Left cardiac atrium (tissue), 4 donors: ENCODE measurements around the gene SUDS3. TPM values are rescaled to one million over a fixed set of nuclear protein-coding genes. Genes with fewer than 3 reads are reported as not detected.

Source experiments
- ATAC-seq, 2 donors: fragments of 200-7000 bp; cut with Tn5 transposase; one replicate each; pipeline ENCODE4 v1.9.1; 2020; ENCODE audit warnings: mild to moderate bottlenecking in 2 of 2, moderate library complexity in 2 of 2
- DNase-seq: peaks from one replicate; pipeline ENCODE4 v3.0.0-alpha.2; 2020
- intact Hi-C, 2 donors: fragments of 100-400 bp; cut with DNase I; formaldehyde crosslinking; loops; one replicate each; pipeline versions ENCODE4 v1.14.1 to v1.15.1; 2022 to 2023
- total RNA-seq, 2 donors: library from RNA; stranded (reverse); fragmentation: NEBNext Ultra II Directional; extraction: Animal tissue kit (Norgen Biotek cat#: 25700); gene quantifications; one replicate each; pipeline ENCODE4 v1.2.1, GENCODE V29; 2021
- donor health status: DM: no; HTN: yes; CAD: no.
- donor health status: DM: no; HTN: yes; CAD: no; lungs with severe emphysema.
- donor health status: DM: yes; HTN: yes; CAD: no.
- donor health status: Dilated cardiomyopathy.

The SUDS3 gene
- total RNA-seq, 2 donors from 2014 or later = 18.1 to 19.7 TPM

DNA sequence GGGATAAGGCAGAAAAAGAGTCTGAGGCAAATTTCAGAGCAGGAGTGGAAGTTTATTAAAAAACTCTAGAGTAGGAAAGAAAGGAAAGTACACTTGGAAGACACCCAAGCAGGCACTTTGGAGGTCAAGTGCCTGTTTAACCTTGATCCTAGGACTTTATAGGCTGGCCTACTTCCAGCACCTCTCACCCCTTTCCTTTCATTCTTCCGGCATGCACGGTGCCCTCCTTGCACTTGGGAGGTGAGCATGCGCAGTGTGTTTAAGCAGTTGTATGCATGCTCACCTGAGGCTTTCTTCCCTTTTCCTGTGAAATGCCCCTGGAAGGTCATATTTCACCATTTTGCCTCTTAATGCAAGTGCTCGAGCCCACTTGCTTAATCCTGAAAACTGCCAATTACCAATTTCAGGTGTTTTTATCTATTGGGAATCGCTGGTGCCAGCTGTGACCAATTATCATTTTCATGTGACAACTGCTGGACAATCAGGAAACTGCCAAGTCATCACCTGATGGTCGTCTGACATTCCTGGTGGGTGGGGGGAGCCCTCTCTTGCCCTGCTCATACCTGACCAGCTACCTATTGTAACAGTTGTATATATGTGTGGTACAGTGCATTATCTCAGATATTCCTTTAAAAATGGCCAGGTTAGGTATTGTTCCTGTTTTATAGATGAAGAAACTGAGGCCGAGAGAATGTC lies 53.5 kb downstream of the SUDS3 start:
- ATAC-seq = no peak
- intact Hi-C loops = loop anchor here in 1 of 2 donors (10.0 kb wide), 1 partner anchor 195 kb away; no protein-coding TSS in a partner anchor

DNA sequence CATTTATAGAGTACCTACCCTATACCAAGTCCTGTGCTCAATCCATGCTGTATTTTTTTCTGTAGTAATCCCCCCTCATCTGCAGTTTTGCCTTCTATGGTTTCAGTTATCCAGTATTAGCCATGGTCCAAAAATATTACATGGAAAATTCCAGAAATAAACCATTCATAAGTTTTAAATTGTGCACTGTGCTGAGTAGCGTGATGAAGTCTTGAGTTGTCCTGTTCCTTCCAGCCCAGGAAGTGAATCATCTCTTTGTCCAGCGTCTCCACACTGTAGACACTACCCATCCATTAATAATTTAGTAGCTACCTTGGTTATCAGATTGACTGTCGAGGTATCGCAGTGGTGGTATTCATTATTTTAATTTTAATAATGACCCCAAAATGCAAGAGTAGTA lies 54.2 kb downstream of the SUDS3 start:
- ATAC-seq (no peak), DNase-seq (no peak)
- intact Hi-C loops = loop anchor here in 1 of 2 donors (10.0 kb wide), 1 partner anchor 194 kb away; no protein-coding TSS in a partner anchor

More for the DNA sequence above, 53.5 kb downstream of the SUDS3 start:
- no peak for DNase-seq

DNA sequence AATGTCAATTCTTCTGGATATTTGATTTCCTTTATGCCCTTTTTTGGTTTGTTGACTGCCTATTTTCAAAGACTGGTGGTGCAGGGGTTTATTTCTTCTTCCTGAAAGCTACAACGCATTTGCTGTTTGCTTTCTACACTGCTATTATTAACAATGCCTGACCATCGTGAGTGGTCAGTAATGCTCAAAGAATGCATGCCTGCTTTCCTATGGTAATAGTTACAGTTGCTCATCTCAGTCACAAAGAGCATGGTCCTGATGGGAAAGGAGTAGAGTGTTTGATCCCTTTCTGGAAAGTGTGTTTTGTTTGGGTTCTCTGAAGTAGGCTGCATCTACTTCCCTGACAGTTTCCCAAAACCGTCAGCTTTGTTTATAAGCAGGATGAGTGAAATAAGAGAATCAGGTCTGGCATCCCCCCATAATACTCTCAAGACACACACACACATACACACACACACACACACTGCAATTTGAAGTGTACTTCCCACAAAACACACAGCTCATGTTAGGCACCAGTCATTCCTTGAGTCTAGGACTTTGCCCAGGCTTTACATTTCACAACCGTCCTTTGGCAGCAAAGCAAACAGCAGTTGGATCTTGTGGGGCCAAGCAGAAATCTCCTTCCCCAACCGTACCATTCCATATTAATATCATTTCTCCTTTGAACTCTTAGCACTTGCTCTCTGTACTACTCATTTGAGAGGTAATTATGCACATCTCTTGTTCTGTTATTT lies 56.6 kb downstream of the SUDS3 start:
- no peak for ATAC-seq
- intact Hi-C loops = loop anchor here in 1 of 2 donors (10.0 kb wide), 1 partner anchor 192 kb away; no protein-coding TSS in a partner anchor
- no peak for DNase-seq

DNA sequence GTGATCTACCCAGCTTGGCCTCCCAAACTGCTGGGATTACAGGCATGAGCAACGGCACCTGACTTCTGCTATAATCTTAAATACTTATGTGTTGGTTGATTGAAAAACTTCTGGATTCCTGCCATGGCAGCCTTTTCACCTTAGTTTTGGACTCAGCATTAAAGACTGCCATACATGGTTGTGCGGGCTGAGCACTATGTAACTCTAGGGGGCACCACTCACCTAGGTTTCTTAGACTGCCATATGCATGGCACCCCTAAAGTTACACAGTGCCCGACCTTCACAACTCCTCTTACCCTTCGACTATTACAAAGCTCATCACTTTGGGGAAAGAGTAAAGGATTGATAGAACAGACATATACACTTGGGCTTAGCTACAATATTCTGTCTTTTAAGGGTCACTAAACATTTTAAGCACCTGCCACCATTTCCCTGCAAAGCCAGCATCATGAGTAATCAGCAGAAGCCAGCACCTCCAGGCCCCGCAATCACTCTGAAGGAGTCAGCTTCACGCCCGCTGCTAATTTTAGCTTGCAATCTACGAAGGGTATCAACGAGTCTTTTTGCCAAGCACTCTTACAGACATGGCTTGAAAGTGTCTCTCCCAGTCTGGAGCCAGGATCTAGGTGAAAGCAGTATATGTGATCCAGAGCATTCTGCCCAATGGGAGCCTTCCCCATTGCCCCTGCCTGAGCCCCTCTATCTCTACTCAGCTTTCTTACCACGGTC lies 59.8 kb downstream of the SUDS3 start:
- intact Hi-C loops = loop anchor here in 1 of 2 donors (10.0 kb wide), 1 partner anchor 189 kb away; no protein-coding TSS in a partner anchor
- ATAC-seq (peak; percentile 44 to 61), DNase-seq (no peak)

DNA sequence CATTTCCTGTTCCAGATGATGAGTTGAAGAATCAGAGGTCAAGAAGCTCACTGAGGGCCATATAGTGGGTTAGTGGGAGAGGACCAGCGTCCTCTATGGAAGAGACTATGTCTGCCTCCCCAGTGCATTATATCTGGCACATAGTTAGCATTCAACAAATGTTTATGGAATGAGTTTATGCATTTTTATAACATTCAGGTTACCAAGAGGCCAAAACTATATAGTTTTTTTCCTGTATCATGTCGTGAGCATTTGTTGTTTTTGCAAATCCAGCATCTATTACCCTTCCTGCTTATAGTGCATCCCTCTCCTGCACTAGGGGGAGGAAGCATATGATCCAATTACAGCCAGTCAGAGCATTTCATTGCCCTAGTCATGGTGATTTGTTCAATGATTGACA lies 60.6 kb downstream of the SUDS3 start:
- DNase-seq = no peak
- intact Hi-C loops = loop anchor here in 1 of 2 donors (10.0 kb wide), 1 partner anchor 188 kb away; no protein-coding TSS in a partner anchor
- ATAC-seq = no peak

DNA sequence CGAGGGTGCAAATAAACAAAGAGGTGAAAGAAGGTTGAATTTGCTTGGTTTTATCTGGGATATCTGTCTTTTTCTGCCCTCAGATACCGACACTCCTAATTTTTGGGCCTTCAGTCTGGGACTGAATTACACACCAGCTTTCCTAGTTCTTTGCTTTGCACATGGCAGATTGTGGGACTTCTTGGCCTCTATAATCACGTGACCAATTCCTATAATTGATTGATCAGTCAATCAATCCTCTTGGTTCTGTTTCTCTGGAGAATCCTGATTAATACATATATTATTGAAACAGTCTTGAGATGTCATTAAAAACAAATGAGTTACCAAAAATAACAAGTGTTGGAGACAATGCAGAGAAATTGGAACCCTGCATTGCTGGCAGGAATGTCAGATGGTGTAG lies 62.7 kb downstream of the SUDS3 start:
- DNase-seq = no peak
- ATAC-seq = no peak
- intact Hi-C loops = loop anchor here in 1 of 2 donors (10.0 kb wide), 1 partner anchor 186 kb away; no protein-coding TSS in a partner anchor

DNA sequence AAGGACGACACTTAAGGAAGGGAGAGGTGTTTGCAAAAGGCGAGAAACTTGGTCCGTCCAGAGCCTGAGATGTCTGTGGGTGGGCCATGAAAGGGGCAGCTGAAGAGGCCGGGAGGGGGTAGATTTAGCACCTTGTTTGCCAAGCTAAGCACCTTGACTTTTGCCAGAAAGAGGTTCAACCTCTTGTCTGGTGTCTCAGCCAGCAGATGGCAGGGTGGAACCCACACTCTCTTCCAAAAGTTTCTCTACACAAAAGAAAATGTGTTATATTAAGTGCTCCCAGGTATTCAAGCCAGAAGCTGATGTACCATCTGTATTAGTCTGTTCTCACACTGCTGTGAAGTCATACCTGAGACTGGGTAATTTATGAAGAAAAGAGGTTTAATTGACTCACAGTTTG lies 69.9 kb downstream of the SUDS3 start:
- ATAC-seq (no peak), DNase-seq (no peak)
- intact Hi-C loops = loop anchor here in 1 of 2 donors (5.0 kb wide), 1 partner anchor 161 kb away; no protein-coding TSS in a partner anchor

DNA sequence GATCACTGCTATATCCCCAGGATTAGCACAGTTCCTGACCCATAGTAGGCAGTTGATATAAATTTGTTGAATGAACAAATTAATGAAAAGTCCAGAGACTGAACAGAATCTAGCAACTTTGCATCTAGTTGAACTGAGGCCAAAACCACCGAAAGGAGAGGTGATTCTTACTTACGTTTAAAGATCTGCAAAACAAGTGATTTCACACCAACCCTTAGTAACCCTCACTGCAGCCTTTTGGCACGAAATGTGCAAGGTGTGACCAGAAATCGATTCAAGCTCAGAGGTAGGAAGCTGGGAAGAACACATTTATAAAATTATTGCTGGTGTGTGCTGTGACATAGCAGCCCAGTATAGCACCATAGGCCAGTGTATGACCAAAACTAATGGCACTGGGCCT lies 70.8 kb downstream of the SUDS3 start:
- DNase-seq (no peak), ATAC-seq (no peak)
- intact Hi-C loops = loop anchor here in 1 of 2 donors (5.0 kb wide), 1 partner anchor 160 kb away; no protein-coding TSS in a partner anchor

DNA sequence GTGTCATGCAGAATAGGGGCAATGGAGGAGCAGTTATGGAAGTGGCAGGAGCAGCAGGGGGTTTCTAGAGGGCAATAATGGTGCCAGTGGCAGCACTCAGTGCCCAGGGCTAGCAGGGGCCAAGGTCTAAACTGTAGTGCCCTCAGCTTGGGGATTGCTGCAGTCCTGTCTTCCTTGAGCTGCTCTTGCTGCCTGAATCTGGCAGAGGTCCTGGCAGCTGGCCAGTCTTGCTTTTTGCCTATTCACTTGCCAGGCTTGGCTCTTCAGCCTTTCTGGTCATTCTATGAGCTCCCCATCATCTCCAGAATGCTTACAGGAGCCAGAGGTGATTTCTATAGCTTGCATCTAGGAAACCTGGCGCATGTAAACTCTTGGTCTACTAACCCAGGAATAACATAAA lies 72.0 kb downstream of the SUDS3 start:
- intact Hi-C loops = loop anchor here in 1 of 2 donors (5.0 kb wide), 1 partner anchor 159 kb away; no protein-coding TSS in a partner anchor
- ATAC-seq (no peak), DNase-seq (no peak)

DNA sequence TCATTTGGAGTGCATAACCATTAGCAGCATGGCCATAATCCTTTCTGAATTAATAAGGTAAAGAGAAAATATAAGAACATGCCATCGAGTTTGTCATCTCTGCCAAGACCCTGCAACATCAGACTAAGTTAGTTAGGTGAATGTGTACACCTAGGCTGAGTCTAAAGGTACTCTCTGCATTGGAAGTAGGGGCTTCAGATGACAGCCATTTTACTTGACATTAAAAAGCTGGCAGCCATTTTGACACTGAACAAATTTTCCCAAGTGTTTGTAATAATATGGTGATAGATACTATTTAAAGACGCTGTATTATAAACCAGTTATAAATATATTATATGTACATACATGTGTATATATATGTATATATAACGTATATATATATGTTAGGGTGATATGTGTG lies 79.0 kb downstream of the SUDS3 start:
- no peak for ATAC-seq
- intact Hi-C loops = no loop called here
- DNase-seq = no peak

DNA sequence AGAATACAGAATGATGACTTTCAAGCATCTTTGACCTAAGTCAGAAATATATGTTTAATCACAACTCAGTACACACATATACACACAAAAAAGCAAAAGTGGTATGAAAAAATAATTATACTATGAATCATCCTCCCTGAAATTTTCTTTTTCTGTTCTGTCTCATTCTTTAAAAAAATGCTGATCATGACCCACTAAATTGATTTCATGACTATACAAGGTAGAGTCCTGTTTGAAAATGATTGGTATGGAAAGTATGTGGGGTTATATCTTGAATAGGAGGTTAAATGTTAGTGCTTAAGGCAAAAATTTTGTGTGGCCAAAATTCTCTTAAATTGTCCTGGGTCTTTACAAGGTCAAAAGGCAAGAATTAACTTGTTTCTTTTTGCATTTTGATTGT lies 80.4 kb downstream of the SUDS3 start:
- DNase-seq (no peak), ATAC-seq (no peak)
- intact Hi-C loops = no loop called here

DNA sequence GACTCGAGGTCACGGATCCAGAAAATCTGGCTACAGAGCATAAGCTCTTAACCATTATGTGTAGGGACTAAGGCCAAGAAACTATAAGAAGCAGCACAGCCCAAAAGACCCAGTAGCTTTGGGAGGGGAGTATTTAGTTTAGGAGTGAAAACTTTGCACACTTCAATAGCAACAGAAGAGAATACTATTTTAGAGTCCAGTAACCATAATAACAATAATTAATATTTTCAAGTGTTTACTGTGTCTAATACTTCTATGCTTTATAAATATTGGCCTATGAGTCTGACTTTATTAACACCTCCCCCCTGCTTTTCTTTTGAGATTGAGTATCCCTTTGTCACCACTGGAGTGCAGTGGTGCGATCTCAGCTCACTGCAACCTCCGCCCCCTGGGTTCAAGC lies 82.8 kb downstream of the SUDS3 start:
- ATAC-seq (no peak), DNase-seq (no peak)
- intact Hi-C loops = no loop called here

DNA sequence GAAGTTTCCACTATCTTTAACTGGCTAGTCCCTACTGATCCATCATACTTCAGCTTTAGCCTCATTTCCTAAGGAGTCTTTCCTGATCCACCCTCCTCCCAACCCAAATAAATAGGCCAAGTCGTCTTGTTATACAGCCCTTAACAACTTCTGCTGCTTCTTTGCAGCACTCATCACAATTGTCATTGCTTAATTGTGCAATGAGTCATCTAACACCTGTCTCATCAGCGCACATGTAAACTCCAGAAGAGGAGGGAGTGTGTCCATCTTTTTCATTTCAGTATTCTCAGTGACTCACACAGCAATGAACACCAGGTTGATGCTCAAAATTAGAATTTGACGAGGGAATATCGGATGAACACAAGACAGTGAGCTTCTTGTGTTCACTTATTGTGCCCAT lies 87.3 kb downstream of the SUDS3 start:
- intact Hi-C loops = no loop called here
- no peak for DNase-seq
- no peak for ATAC-seq

DNA sequence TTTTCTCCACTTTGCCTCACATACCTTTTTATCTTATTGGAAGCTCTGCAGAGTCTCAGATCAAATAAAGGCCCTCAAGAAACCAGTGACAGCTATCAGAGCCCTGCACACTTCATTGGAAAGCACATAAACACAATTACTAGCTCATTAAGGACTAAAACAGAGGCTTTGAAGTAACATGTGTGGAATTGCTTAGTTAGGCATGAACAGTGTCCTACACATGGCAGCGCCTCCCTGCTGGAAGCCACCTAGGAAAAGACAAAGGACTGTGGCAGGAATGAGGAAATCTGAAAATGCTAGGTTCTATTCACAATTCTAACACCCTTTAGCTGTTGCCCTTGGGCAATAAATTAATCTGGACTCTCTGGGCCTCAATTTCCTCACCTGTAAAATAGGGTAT lies 89.4 kb downstream of the SUDS3 start:
- DNase-seq (no peak), ATAC-seq (no peak)
- intact Hi-C loops = no loop called here

Other genes starting within 250 kb of the SUDS3 start
- 100 to 1,000 TPM; 315 to 322 TPM for gene PEBP1, start 240.4 kb upstream of the SUDS3 start, total RNA-seq
- gene TAOK3, start 3.6 kb upstream of the SUDS3 start, total RNA-seq = 10 to 100 TPM; 15.0 to 23.1 TPM